ENCODE data around the gene L3MBTL2. TPM values are rescaled to one million over a fixed set of nuclear protein-coding genes. Genes with fewer than 3 reads are reported as not detected.
"Not testable (repeated sequence)": the region's sequence is repeated elsewhere in the genome, so short reads cannot be mapped to it uniquely, and the experiment has no call there.

Gene L3MBTL2
- total RNA-seq, 1 experiment from 2014 or later: 24.7 TPM

- intact Hi-C loops (cut with micrococcal nuclease): no loop called here
- H4K20me1 ChIP-seq (ENCODE audit: insufficient read depth): no peaks in the 10 kb centered on the region
- no peak overlapping the region for H3K9ac ChIP-seq (ENCODE audit: low read length)
- H3K9me3 ChIP-seq (ENCODE audit: control insufficient read depth in 1 of 2, insufficient read depth in 1 of 2, low read depth in 1 of 2, low read length in 2 of 2): no peaks in the 10 kb centered on the region
- H3K4me3 ChIP-seq (replicated peaks in 1 of 2; ENCODE audit: low read depth in 1 of 2, low read length in 2 of 2): no peak overlapping the region
- peaks cover 39% of the 10 kb centered on the region; the same call in 1 of the 2 replicates for H3K79me2 ChIP-seq (ENCODE audit: insufficient read depth, low read length)
- no peaks in the 10 kb centered on the region for H3K4me1 ChIP-seq (ENCODE audit: control insufficient read depth in 1 of 2, insufficient read depth in 2 of 2, low read length in 2 of 2)
- ATAC-seq (no peak), DNase-seq (ENCODE audit: low read depth, low spot score) (no peak)
- RAD21 ChIA-PET (ENCODE audit: low non-redundant PET in 1 of 2, low total read pairs in 2 of 2, uncharacterized antibody in 2 of 2, unreplicated experiment in 2 of 2): no interaction called here
- BruUV-seq (replicated peaks): no TSS peak
- H2AFZ ChIP-seq (ENCODE audit: low read depth, low read length, poor library complexity, severe bottlenecking): no peak overlapping the region
- no peak overlapping the region; the same call in 1 of the 2 replicates for H3K27ac ChIP-seq (ENCODE audit: low read depth, low read length)
- H3K36me3 ChIP-seq (ENCODE audit: control insufficient read depth in 1 of 2, insufficient read depth in 2 of 2, low read length in 2 of 2): peaks cover 68 to 72% of the 10 kb centered on the region in 2 experiments
- no peak overlapping the region for H3K4me2 ChIP-seq (ENCODE audit: low read length)
- H3K27me3 ChIP-seq (ENCODE audit: insufficient read depth, low read length): no peaks in the 10 kb centered on the region
- TF ChIP-seq POLR2A (IDR thresholded peaks at IDR 0.05; ENCODE audit: borderline replicate concordance, extremely low read depth, insufficient read depth, insufficient read length): no peak
- no peak for TF ChIP-seq SRF (IDR thresholded peaks at IDR 0.05; ENCODE audit: low read depth)
- TF ChIP-seq ZNF274 (IDR thresholded peaks at IDR 0.05; ENCODE audit: low read depth, low read length): no peak
- CTCF ChIA-PET: no interaction called here
- no peaks in the 10 kb centered on the region for H3K9me2 ChIP-seq (ENCODE audit: insufficient read depth)
- POLR2A ChIA-PET: interaction anchor here (0.5 to 0.6 kb wide), 2 partner anchors 10 to 148 kb away, joined by 3 to 4 read pairs; no protein-coding TSS in a partner anchor
Observed at GRCh38 chr22:41257696-41258095, 52.6 kb downstream of the L3MBTL2 start.

- ATAC-seq; RAD21 ChIA-PET (ENCODE audit: low non-redundant PET in 1 of 2, low total read pairs in 2 of 2, uncharacterized antibody in 2 of 2, unreplicated experiment in 2 of 2); H4K20me1 ChIP-seq (ENCODE audit: insufficient read depth); H3K4me2 ChIP-seq (ENCODE audit: low read length); H3K27me3 ChIP-seq (ENCODE audit: insufficient read depth, low read length); H3K9ac ChIP-seq (ENCODE audit: low read length); H2AFZ ChIP-seq (ENCODE audit: low read depth, low read length, poor library complexity, severe bottlenecking); H3K4me1 ChIP-seq (ENCODE audit: control insufficient read depth in 1 of 2, insufficient read depth in 2 of 2, low read length in 2 of 2); H3K27ac ChIP-seq (ENCODE audit: low read depth, low read length); H3K9me3 ChIP-seq (ENCODE audit: control insufficient read depth in 1 of 2, insufficient read depth in 1 of 2, low read depth in 1 of 2, low read length in 2 of 2); H3K4me3 ChIP-seq (replicated peaks in 1 of 2; ENCODE audit: low read depth in 1 of 2, low read length in 2 of 2); CTCF ChIA-PET; DNase-seq (ENCODE audit: low read depth, low spot score); POLR2A ChIA-PET; H3K9me2 ChIP-seq (ENCODE audit: insufficient read depth); intact Hi-C loops (cut with micrococcal nuclease); BruUV-seq (replicated peaks): not testable (repeated sequence)
- Histone ChIP-seq H3K79me2 (ENCODE audit: insufficient read depth, low read length) (peaks cover 50% of the 10 kb centered on the region; the same call in 1 of the 2 replicates), H3K36me3 (ENCODE audit: control insufficient read depth in 1 of 2, insufficient read depth in 2 of 2, low read length in 2 of 2) (peaks cover 72 to 73% of the 10 kb centered on the region in 2 experiments)
Observed at GRCh38 chr22:41259756-41260155, 54.6 kb downstream of the L3MBTL2 start.

GRCh38 chr22:41260871-41261270, 55.8 kb downstream of the L3MBTL2 start:
- H3K4me1 ChIP-seq (ENCODE audit: control insufficient read depth in 1 of 2, insufficient read depth in 2 of 2, low read length in 2 of 2): no peaks in the 10 kb centered on the region
- ChIA-PET CTCF (interaction anchor here (1.4 kb wide), 1 partner anchor 338 kb away, joined by 3 read pairs; no protein-coding TSS in a partner anchor), POLR2A (no interaction called here), RAD21 (ENCODE audit: low non-redundant PET in 1 of 2, low total read pairs in 2 of 2, uncharacterized antibody in 2 of 2, unreplicated experiment in 2 of 2) (no interaction called here)
- BruUV-seq (replicated peaks): no TSS peak
- H3K9ac ChIP-seq (ENCODE audit: low read length): no peak overlapping the region
- intact Hi-C loops (cut with micrococcal nuclease): no loop called here
- no peaks in the 10 kb centered on the region for H3K9me2 ChIP-seq (ENCODE audit: insufficient read depth)
- H3K27ac ChIP-seq (ENCODE audit: low read depth, low read length): no peak overlapping the region
- H3K27me3 ChIP-seq (ENCODE audit: insufficient read depth, low read length): no peaks in the 10 kb centered on the region
- H3K4me3 ChIP-seq (replicated peaks in 1 of 2; ENCODE audit: low read depth in 1 of 2, low read length in 2 of 2): no peak overlapping the region
- TF ChIP-seq ZBTB33 (IDR thresholded peaks at IDR 0.05; ENCODE audit: extremely low read depth, insufficient replicate concordance, low read length) (no peak), CBX3 (IDR thresholded peaks at IDR 0.05; ENCODE audit: low read depth) (no peak), FOSL1 (IDR thresholded peaks at IDR 0.05; ENCODE audit: low read depth) (no peak), ZFX (IDR thresholded peaks at IDR 0.05) (no peak), CEBPB (IDR thresholded peaks at IDR 0.05; ENCODE audit: low read depth) (no peak), EZH2phosphoT487 (IDR thresholded peaks at IDR 0.05; ENCODE audit: borderline replicate concordance) (no peak), ATF3 (IDR thresholded peaks at IDR 0.05) (no peak), SIN3A (IDR thresholded peaks at IDR 0.05; ENCODE audit: low read depth) (no peak), TCF7L2 (IDR thresholded peaks at IDR 0.05; ENCODE audit: borderline replicate concordance, extremely low read depth, insufficient read depth, insufficient read length) (no peak), MAX (IDR thresholded peaks at IDR 0.05) (no peak)
- H3K36me3 ChIP-seq (ENCODE audit: control insufficient read depth in 1 of 2, insufficient read depth in 2 of 2, low read length in 2 of 2): peaks cover 69 to 75% of the 10 kb centered on the region in 2 experiments
- H3K4me2 ChIP-seq (ENCODE audit: low read length): no peak overlapping the region
- H4K20me1 ChIP-seq (ENCODE audit: insufficient read depth): no peaks in the 10 kb centered on the region
- no peak for ATAC-seq
- no peak overlapping the region for H2AFZ ChIP-seq (ENCODE audit: low read depth, low read length, poor library complexity, severe bottlenecking)
- no peaks in the 10 kb centered on the region for H3K9me3 ChIP-seq (ENCODE audit: control insufficient read depth in 1 of 2, insufficient read depth in 1 of 2, low read depth in 1 of 2, low read length in 2 of 2)
- peaks cover 60% of the 10 kb centered on the region; the same call in 1 of the 2 replicates for H3K79me2 ChIP-seq (ENCODE audit: insufficient read depth, low read length)
- DNase-seq (ENCODE audit: low read depth, low spot score): no peak

All from HCT116 (cell line).